Keratinocyte (primary cell): ENCODE data around the gene NBPF6.
"Not testable (repeated sequence)": the region's sequence is repeated elsewhere in the genome, so short reads cannot be mapped to it uniquely, and the experiment has no call there.

Experiments
- CTCF ChIP-seq, 3 experiments: IDR thresholded peaks in 1 of 3; conservative IDR thresholded peaks in 1 of 3; optimal IDR thresholded peaks in 1 of 3; 2 replicates in 2 of 3; 3 replicates in 1 of 3; pipeline versions ENCODE3 to v1.5.1; 2011; ENCODE audit warnings: low read length in 3 of 3, mild to moderate bottlenecking in 3 of 3, moderate library complexity in 2 of 3, control low read depth in 1 of 3, inconsistent platforms in 1 of 3; ENCODE audit not compliant: insufficient read depth in 2 of 3; ENCODE audit errors: extremely low read depth in 1 of 3
- EZH2 ChIP-seq: IDR thresholded peaks from one replicate; pipeline ENCODE4 v1.6.1; 2012; ENCODE audit warnings: inconsistent platforms, mild to moderate bottlenecking, low read length, moderate library complexity

GRCh38 chr1:108426877-108427276, 23.3 kb upstream of the NBPF6 start:
- not testable (repeated sequence) for TF ChIP-seq CTCF (optimal IDR thresholded peaks at IDR 0.05 in 1 of 3, IDR thresholded peaks at IDR 0.05 in 1 of 3, conservative IDR thresholded peaks at IDR 0.05 in 1 of 3; ENCODE audit: extremely low read depth in 1 of 3, insufficient read depth in 2 of 3, low read length in 3 of 3); EZH2
